CD4-positive, alpha-beta T cell treated with Interleukin-2 at 100 ng/mL for 4 hours (primary cell): ENCODE measurements around the gene NPAS3.
A peak's percentile ranks its signal among the peaks of the same experiment; 100 is the strongest.

Source experiments
- DNase-seq: peaks from one replicate; pipeline ENCODE4 v3.0.0-alpha.2; 2020; ENCODE audit warnings: low spot score

NPAS3 gene

DNA sequence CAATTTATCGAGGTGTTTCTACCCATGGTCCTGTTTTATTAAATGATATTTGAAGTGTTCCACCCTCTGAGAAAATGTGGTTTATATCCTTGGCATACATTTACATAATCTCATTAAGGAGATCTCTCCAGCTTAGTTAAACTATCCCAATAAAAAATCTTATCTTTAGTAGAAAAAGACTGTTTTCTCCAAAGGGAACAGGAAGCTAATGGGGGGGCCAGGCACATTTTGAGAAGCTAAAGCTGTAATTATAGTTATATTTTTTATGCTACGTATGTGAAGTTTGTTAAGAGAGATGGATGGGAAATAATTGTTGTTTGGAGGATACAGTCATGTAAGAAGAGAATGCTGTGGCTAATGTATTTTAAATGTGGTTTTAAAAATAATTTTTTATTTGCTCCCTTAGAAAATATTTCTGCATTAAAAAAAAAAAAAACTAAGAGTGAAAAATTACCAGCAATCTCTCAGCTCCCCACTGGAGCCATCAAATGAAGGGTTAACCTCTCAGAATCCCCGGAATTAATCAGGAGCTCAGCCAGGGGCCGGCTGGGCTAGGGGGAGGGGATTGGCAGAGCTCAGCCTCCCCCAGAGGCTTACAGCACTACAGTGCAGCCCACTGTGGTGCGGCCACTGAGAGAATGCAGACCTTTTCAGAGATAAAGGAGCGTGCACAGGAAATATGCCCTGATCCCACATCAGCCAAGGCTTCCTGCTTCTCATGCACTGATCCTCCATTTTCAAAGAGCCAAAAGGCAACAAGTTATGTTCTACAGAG lies 826.4 kb downstream of the NPAS3 start:
- DNase-seq = no peak

DNA sequence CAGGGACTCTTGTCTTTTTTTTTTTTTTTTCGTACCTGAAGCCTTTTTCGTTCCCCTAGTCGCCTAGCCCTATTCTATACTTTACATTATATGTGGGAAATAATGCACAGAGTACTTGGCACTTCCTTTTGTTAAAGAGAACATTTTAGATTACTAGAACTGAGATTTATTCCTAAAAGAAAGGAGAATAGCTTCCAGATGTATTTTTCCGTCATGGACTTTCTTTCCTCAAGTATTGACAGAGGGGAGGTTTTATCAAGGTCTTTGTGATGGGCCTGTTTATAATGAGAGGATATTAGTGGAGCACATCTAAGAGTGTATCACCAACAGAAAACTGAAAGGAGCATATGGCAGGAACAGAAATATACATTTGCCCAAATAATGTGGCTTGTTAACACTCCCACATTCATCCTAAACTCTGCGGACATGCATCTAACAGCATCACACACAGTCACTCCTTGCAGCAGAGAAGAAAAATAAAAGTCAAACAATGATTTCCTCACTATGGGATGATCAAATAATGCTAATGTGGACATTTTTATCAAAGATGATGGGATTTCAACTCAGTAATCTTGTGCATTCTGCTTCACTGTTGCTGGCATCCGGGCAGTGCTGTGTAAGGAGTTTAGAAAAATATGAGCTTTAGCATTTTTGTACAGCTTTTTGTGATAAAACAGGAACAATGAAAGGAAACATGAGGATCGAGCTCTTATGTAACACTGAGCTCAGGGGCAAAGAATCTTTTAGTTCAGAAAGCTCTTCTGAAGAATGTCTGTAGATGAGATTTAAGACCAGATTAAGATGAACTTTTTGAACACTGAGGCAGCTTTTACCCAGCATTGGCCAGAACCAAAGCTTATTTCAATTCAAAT lies 829.1 kb downstream of the NPAS3 start:
- no peak for DNase-seq

DNA sequence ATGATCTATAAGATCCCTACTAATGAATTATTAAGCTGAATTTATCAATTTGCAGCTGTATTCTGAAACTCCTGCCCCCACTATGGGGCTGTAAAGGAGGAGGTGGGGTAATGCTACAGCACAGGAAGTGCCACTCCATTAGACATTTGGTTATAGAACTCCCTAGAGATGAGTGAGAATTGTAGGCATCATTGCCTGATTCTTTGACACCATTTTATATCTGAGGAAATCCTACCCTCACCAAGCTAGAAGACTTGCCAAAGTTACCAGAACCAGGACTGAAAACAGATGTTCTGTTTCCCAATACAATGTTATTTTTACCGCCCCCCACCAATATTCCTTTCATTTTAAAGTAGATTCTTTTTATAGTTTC lies 829.8 kb downstream of the NPAS3 start:
- DNase-seq = no peak

DNA sequence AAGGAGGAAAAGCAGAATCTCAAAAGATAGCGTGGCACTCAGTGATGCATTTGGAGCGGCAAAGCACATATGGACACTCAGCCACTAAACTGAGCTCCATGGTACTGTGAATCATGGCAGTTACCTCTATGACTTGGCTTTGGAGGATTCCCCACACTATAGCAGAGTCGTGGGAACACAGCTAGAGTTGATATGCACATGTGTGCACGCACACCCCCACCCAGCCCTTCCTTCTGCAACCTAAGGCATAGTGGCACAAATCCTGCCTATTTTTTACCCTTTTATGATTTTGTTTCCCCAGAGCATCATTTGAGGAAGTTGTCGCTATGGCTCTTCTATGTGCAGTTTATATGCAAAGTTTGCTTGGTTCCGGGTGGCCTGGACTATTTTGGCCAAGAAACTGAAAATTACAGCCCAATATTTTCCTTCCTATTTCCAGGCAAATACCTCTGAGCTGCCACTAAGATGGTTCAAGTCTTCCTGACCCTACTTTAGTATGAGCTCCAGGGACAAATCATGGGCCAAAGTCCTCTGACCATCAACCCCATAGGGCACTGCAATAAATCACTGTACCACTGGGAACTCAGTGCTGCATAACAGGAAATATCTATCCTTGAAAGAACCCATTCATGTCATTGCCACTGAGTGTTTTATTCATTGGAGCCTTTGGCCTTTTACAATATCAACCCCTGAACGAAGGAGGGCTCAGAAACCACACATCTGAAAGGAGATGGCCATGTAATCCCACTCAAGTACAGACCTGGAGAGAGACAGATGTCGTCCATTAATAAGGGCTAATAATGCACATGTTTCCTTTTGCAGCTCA lies 834.7 kb downstream of the NPAS3 start:
- DNase-seq = no peak

GRCh38 chr14:33774161-33774560 lies 835.5 kb downstream of the NPAS3 start:
- no peak for DNase-seq

- no peak for DNase-seq
These were observed 836.2 kb downstream of the NPAS3 start for GRCh38 chr14:33774723-33775470.

GRCh38 chr14:33776871-33777270 lies 838.2 kb downstream of the NPAS3 start:
- DNase-seq = no peak

DNA sequence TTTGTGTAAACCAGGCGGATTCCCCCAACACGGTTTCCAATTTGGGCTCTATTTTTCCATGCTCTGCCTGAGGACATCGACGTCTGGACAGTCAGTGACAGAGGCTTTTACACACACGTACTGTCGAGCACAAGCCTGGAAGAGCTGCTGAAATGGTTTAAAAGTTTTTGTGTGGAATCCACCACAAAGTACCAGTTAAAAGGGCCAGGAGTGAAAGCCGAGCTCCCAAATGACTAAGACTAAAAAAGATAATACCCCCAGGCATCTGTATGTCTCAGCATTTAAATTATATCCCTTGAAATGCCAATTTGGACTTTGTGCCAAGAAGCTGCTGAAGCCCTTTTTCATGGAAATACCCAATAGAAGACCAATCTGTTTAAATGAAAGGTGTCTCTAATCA lies 839.0 kb downstream of the NPAS3 start:
- no peak for DNase-seq

DNA sequence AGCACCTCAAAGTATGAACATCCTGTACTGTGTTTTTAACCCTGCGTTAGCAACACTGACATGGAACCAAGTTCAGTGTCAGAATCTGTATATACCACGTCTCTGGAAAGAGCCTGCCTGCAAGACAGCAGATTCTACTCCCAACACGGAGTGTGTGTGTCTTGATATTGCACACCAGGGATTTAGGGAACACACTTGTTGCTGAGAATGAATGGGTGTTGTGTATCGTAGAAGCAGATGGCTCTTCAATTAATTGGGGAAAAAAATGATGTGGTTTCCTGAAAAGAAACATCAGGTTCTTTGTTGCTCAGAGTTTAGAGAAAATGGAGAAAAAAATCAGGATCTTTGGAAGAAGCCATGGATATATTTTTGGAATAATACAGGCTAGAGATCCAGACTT lies 841.4 kb downstream of the NPAS3 start:
- DNase-seq = no peak

DNA sequence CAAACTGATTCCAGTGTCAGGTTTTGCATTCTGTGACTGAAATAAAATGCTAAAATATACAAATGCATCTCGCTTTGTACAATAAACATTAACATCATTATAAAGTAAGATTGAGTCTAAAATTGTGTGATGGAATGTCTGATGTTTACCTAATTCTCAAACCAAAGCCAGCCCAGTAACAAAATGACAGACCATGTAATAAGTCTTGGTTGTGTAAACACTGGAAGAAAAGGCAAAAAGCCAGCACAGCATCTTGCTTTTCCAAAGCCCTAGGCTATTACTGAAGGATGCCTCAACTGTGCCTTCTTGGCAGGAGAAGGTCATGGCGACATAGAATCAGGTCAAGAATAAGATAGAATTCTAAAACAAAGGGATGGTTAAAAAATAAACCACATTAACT lies 842.6 kb downstream of the NPAS3 start:
- no peak for DNase-seq

GRCh38 chr14:33782923-33783322 lies 844.2 kb downstream of the NPAS3 start:
- DNase-seq = no peak

DNA sequence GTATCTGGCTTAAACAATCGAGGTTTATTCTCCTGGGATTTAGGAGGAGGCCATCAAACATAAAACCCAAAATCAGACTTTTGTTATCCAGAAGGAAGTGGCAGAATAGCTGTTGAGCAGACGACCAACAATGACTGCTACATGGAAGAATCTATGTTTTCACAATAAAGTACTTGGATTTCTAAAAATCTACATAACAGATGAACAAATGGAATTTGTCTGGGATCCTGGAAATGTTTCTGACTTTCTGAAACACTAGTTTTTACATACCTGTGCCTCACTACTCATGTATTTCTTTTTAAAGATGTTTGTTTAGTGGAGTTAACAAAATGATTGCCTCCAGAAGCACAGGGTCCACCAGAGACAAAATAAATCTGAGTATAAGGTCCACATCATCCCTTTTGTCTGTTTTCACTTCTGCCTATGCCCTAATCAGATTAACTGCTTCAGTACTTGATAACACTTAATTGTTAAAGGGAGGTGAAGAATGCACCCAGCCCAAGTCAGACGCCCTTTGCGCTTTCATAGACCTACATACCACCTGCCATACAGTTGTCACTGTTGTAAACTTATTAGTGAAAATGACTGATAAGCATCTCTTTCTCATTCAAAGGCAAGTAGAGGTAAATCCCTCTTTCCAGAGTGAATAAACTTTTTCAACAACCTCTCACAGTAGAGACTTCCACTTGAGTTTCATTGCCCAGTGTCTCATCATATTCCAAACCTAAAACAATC lies 847.6 kb downstream of the NPAS3 start:
- DNase-seq = no peak

- DNase-seq = no peak
These were observed 849.5 kb downstream of the NPAS3 start for GRCh38 chr14:33788161-33788560.

GRCh38 chr14:33790996-33791395 lies 852.3 kb downstream of the NPAS3 start:
- no peak for DNase-seq

- DNase-seq = no peak
These were observed 853.5 kb downstream of the NPAS3 start for GRCh38 chr14:33792009-33792719.

DNA sequence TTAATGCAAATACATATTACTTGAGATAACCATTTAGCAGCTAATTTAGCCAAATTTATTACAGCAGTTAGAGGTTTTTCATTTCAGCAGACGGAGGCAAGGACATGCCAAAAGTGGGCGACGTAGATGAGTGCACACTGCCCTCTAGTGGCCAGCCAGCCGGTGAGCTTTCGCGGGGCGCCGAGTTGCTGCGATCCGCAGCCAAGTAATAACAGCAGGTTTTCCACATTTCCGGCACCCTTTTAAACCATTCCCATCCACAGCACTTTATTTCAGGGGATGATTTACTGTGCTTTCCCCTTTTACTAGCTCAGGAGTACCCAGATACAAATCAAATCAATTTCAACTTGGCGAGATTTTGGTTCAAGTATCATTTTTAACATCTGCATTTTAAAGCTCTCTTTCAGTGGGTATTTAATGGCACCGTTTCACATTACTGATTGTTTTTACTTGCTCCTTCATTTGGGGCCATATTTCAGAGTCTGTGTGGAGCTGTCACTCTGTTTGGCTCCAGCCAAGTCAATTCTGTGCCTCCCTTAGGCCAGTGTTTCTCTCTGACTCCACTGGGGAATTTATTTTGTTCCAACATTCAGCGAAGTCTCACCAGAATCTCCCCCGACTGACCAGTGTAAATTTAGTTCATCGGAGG lies 854.2 kb downstream of the NPAS3 start:
- peak; percentile 54 for DNase-seq

DNA sequence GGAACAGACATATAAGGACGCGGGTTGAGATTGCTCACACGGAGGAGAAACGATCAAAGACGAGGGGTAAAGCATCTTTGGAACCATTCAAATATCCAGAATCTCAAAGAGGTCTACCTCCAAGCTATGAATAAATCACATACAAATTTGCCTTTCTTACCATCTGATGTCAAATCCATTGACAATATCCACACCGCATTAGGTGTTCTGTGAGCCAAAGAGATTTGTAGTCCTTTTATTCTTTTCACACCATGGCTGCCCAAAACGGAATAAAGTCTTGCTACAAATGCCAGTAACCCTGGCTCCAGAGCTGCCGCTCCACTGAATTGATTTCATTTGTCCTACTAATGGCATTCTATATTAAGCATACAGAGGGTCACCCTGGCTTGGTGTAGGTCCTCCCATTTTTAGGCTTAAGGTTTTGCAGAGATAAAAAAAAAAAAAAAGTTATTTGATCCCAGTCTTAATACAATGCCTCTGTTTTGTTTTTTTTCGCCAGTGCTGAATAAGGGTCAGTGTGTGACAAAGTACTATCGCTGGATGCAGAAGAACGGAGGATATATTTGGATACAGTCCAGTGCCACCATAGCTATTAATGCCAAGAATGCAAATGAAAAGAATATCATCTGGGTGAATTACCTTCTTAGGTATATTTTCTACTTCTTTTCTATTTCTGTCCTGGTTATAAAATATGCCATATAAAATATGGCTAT lies 854.9 kb downstream of the NPAS3 start:
- DNase-seq = no peak

DNA sequence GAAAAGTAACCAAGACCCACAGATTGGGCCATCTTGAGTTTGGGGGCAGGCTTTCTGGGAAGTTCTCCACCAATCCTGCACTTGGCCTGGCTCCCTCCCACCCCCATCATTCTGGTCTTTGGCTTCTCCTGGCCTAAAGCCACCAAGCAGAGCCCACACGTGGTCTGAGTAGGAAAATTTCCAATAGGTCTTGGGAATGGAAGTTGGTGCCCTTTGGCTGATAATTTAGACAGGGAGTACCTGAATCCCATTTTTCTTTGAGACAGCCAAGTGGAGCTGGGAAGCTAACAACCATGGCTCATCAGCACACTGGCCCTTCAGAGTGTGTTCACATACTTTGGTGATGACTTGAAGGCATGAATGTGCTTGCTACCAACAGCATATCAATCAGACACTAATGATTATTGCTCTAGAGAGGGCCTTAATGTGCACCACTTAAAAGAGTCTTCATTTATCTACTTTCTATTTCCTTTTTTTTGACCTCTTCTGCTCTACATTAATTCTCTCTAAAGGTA lies 856.2 kb downstream of the NPAS3 start:
- DNase-seq = no peak

GRCh38 chr14:33796356-33796755 lies 857.7 kb downstream of the NPAS3 start:
- no peak for DNase-seq
